ENCODE results near the gene ADAMTSL3. TPM values are rescaled to one million over a fixed set of nuclear protein-coding genes. Genes with fewer than 3 reads are reported as not detected.

Gene ADAMTSL3
- total and polyA plus RNA-seq, 2 of the 8 experiments (the other 6 are each of a cell fraction or from before 2014, with no cell fraction given), result 0.35 to 1.4 TPM

DNA sequence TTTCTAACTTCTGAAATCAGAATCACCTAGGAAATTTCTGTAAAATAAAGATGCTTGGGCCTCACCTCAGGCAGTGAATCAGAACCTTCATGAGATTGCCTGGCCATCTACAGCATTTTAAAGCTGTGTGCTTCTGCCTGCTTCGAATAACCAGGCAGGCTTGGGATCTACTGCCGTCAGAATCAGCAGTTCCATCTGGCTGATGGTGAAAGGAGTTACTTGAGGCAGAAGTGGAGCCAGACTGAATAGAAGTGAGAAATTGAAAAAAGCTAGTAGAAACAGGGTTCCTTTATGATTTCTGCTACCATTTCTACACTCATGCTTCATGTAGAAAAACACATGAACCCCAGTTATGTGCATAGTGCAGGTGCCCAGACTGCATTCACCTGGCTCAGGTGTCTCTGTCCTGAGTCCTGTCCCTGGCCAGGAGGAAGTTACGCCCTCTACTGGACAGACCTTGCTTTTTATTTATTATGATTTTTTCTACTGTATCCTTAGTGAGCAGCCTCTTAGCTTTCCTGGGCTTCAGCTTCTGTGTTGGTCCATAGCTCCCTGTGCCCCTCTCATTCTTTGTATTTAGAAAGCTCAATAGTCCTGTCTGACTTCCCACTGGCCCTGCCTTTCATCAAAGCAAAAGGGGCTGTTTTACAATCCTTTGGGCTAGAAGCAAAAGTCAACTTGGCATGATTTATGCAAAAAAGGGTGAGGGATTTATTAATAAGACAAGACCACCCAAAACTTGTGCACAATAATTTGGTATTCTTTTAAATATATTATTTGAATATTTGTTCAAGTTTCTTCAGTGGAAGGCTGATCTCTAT lies 380.9 kb downstream of the ADAMTSL3 start:
- H3K14ac ChIP-seq (ENCODE audit: insufficient read length), result no peak overlapping the region
- peak; percentile 59 to 67 for TF ChIP-seq RAD21 (IDR thresholded peaks at IDR 0.05 in 1 of 2, conservative IDR thresholded peaks at IDR 0.05 in 1 of 2; ENCODE audit: low read depth in 2 of 2, low read length in 2 of 2)
- TF ChIP-seq, protein P1, sequence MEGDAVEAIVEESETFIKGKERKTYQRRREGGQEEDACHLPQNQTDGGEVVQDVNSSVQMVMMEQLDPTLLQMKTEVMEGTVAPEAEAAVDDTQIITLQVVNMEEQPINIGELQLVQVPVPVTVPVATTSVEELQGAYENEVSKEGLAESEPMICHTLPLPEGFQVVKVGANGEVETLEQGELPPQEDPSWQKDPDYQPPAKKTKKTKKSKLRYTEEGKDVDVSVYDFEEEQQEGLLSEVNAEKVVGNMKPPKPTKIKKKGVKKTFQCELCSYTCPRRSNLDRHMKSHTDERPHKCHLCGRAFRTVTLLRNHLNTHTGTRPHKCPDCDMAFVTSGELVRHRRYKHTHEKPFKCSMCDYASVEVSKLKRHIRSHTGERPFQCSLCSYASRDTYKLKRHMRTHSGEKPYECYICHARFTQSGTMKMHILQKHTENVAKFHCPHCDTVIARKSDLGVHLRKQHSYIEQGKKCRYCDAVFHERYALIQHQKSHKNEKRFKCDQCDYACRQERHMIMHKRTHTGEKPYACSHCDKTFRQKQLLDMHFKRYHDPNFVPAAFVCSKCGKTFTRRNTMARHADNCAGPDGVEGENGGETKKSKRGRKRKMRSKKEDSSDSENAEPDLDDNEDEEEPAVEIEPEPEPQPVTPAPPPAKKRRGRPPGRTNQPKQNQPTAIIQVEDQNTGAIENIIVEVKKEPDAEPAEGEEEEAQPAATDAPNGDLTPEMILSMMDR (IDR thresholded peaks at IDR 0.05; ENCODE audit: control extremely low read depth in 1 of 3, insufficient read depth in 1 of 3, low read depth in 1 of 3, low read length in 3 of 3), result peak; percentile 59 to 78 (median 72)
- TF ChIP-seq HDAC2 (IDR thresholded peaks at IDR 0.05; ENCODE audit: borderline replicate concordance in 1 of 2, low read depth in 2 of 2, low read length in 2 of 2), result no peak
- WGBS, 2 experiments (ENCODE audit: extremely low coverage in 1 of 2, insufficient coverage in 1 of 2, insufficient read length in 1 of 2, insufficient replicate concordance in 2 of 2, low coverage in 1 of 2, low lambda C conversion rate in 2 of 2, missing lambda C conversion rate in 1 of 2), result 46% methylated on average over 3 of the region's 3 CpGs; no CpG with 5 or more reads in 1 of the 2 experiments

More for the DNA sequence above, 380.9 kb downstream of the ADAMTSL3 start:
- Histone ChIP-seq H3K4me2 (ENCODE audit: insufficient read depth in 1 of 2, low read depth in 2 of 2, low read length in 2 of 2) (no peak overlapping the region), H2BK15ac (ENCODE audit: low read length) (no peak overlapping the region), H2BK120ac (replicated peaks; ENCODE audit: low read depth, low read length) (no peak overlapping the region), H3K23me2 (ENCODE audit: low read depth, low read length) (peaks cover 2% of the 10 kb centered on the region; the same call in 1 of the 2 replicates), H3K4me3 (ENCODE audit: extremely low read depth in 1 of 4, insufficient read depth in 2 of 4, low read depth in 3 of 4, low read length in 4 of 4) (no peak overlapping the region), H2AK5ac (ENCODE audit: low read depth, low read length) (no peak overlapping the region), H4K5ac (ENCODE audit: insufficient read length, low read depth, low read length) (no peak overlapping the region), H3K23ac (ENCODE audit: insufficient read length) (no peak overlapping the region), H3K27ac (ENCODE audit: low read depth, low read length) (no peak overlapping the region), H2BK20ac (ENCODE audit: low read length) (no peak overlapping the region), H2BK5ac (ENCODE audit: low read depth, low read length) (no peak overlapping the region), H3K9me3 (ENCODE audit: insufficient read depth in 2 of 2, low read depth in 1 of 2, low read length in 1 of 2) (no peaks in the 10 kb centered on the region), H3K56ac (replicated peaks; ENCODE audit: insufficient read length, low read depth, low read length) (no peak overlapping the region), H3K79me1 (ENCODE audit: low read depth, low read length) (no peaks in the 10 kb centered on the region), H3K36me3 (ENCODE audit: control insufficient read depth in 2 of 4, insufficient read depth in 4 of 4, low read length in 3 of 4) (no peaks in the 10 kb centered on the region), H3K4ac (replicated peaks; ENCODE audit: insufficient read length, low read depth, low read length) (no peak overlapping the region), H3K18ac (ENCODE audit: extremely low read depth, low read length) (no peak overlapping the region), H2AFZ (ENCODE audit: low read length) (no peak overlapping the region), H4K91ac (replicated peaks; ENCODE audit: insufficient read length, low read length) (no peak overlapping the region), H3K79me2 (ENCODE audit: control insufficient read depth in 1 of 2, insufficient read depth in 2 of 2, low read length in 2 of 2) (no peaks in the 10 kb centered on the region), H3K4me1 (replicated peaks in 1 of 4; ENCODE audit: control insufficient read depth in 3 of 4, insufficient read depth in 4 of 4, low read length in 3 of 4) (no peaks in the 10 kb centered on the region), H3K9ac (replicated peaks in 1 of 4; ENCODE audit: extremely low read depth in 1 of 4, low read depth in 3 of 4, low read length in 3 of 4) (no peak overlapping the region), H3K27me3 (replicated peaks in 1 of 4; ENCODE audit: control insufficient read depth in 3 of 4, extremely low read depth in 1 of 4, insufficient read depth in 3 of 4, low read length in 3 of 4) (no peaks in the 10 kb centered on the region; a peak in 1 of 7 replicates), H2BK12ac (ENCODE audit: low read depth, low read length) (no peak overlapping the region), H4K8ac (ENCODE audit: extremely low read depth, insufficient read depth, low read length) (no peak overlapping the region), H4K20me1 (replicated peaks in 1 of 2; ENCODE audit: control insufficient read depth in 1 of 2, insufficient read depth in 2 of 2, low read length in 2 of 2) (no peaks in the 10 kb centered on the region)
- DNase-seq (ENCODE audit: low read depth in 1 of 2, low spot score in 2 of 2) (no peak), FAIRE-seq (peak; percentile 57)
- ChIA-PET POLR2A (ENCODE audit: partially characterized antibody) (no interaction called here), CTCF (ENCODE audit: partially characterized antibody) (interaction anchor here (0.6 to 5.3 kb wide), 68 partner anchors 10 to 786 kb away, joined by 3 to 52 read pairs (median 4); no protein-coding TSS in a partner anchor)
